ENCODE data around the gene NHSL2.
A peak's percentile ranks its signal among the peaks of the same experiment; 100 is the strongest.
"Not testable (repeated sequence)": the region's sequence is repeated elsewhere in the genome, so short reads cannot be mapped to it uniquely, and the experiment has no call there.

NHSL2 gene

DNA sequence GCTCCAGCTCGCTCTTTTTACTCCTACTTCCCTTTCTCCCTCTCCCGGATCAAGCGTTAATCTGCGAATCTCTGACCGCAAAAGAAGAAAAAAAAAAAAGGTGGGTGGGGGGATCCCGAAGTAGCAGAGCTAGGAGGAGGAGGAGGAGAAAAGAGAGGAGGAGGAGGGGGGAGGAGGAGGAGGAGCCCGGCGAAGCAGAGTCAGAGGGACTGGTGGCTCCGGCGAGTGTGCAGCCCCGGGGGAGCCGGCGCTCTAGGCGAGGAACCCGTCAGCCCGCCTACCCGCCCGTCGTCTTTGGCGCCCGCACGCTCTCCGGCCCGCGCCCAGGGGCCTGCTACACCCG lies at the start of gene NHSL2:
NHSL2 (plus strand) TSS at position 203 of the 343 bp plus-strand sequence.
- DNase-seq = no peak

- DNase-seq = no peak
These were observed 43.0 kb upstream of the NHSL2 start for GRCh38 chrX:71867680-71868079.

DNA sequence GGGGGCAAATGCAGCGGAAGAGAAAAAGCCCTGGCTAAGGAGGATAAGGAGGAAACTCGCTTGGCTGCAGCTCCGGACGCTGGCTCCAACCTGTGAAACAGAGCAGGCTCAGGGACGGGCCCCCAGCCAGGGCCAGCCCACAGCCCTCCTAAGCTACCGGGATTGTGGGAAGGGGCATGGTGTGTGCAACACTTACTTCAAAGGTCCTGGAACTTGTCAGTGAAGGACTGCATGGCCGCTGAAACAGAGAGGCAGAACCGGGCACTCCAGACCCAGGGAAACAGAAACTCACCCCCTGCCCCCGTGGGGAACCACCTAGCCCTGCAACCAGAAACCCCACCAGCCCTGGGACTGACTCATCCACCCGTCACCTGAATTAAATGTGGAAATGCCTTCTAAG lies 41.1 kb upstream of the NHSL2 start:
- not testable (repeated sequence) for DNase-seq

DNA sequence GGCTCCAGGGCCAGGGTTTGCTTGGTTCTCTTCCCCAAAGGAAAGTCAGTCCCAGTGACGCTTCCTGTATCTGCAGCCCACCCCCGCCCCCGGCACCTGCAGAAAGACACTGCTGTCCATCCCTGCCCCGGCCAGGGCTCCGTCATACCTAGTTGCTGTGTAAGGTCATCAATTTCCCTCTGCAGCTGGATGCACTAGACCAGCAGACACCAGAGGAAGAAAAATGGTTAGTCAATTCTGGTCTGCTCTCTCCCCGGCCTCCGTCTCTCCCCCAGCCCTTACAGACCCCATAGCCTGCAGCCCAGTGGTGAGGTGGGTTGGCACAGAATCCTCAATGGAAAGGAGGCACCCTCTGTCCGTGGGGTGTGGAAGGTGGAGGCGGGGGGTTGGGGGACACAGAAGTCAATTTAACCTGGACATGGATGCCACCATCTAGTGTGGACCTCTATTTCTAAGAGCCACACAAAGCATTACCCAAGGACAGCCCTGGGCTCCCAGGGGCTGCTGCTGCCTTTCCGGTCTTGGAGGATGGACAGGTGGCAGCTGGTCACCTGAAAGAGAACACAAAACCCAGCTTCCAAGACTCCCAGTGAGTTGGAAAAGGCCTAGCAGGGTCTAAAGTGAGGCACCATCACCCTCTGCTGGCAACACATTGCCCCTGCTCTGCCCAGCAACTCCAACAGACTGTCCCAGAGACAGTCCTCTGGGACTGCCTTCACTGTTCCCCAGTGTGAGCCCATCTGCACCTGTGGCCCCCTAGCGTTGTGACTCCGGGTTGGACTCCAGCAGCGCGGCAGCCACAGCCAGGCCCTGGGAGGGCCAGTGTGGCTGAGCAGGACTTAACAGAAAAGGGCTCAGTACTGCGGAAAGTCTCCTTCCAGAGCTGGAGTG lies 40.2 kb upstream of the NHSL2 start:
- DNase-seq = no peak

DNA sequence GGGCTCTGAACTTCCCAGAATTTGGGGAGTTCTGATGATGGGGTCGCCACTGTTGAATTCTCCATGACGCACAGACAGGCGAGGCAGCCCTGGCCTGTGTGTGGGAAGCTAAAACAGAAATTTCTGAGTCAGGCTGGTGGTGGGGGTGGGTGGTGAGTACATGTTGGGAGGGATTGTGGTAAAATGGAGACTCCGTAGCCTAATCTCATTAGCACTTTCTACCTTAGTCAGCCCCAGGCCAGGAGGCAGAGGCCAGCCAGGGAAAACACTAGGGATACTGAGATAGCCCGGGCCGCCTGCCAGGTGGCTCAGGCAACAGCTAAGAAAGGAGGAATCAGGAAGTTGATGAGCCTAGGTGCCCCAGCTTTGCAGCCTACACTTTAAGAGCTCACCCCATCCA lies 39.3 kb upstream of the NHSL2 start:
- no peak for DNase-seq

DNA sequence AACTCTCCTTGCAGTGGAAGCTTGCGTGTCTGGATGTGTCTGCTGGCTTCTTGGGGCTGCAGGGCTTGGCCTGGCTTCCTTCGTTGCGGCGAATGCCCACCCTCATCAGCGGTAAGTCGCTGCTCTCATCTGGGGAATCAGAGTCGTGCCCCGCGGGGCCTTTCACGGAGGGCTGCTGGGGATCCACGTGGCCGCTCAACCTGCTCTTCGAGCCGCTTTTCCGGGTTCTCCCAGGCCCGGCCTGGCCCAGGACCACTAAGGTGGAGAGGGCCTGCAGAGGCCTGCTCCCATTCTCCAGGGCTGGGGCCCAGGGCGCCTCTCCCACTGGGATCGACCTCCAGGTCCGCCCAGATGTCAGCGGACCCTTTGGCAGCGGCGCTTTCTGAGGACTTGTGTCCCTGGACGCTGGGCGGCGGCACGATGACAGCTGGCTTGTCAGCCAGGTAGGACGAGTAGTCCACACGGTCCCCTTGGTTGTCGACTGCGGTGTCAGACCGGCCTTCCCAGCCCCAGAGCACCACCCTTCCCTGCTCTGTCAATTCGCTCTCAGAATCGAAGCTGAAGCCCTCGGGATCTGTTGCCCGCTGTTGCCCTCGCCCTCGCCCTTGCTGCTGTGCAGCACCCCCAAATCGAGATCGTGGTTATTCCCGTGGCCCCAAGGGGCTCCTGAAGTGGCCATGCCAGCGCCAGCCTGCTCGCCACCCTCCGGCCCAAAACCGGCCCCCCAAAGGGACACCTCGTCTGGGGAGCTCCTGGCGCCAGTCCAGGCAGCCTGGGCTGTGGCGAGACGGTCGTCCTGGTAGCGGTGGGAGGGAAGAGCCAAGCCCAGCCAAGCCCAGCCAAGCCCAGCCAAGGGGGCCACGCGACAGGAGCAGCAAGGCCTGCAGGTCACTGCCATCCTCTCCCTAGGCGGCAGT lies 37.8 kb upstream of the NHSL2 start:
- no peak for DNase-seq

DNA sequence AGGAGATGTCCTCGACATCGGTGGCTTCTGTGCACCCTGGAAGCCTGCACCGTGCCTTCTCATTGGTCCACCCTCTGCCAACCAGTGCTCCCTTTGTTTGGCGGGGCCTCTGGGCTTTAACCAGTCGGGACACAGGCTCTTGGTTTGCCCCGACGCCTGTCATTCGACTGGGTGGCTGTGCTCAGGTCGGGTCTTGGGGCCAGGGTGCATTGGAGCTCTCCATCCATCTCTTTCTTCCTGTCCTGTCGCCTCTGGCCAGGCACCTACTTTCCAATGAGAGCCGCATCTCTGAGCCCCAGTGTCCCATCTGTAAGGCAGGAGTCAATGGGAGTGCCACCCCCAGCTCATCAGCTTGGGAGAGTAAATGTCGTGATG lies 37.2 kb upstream of the NHSL2 start:
- DNase-seq = no peak

DNA sequence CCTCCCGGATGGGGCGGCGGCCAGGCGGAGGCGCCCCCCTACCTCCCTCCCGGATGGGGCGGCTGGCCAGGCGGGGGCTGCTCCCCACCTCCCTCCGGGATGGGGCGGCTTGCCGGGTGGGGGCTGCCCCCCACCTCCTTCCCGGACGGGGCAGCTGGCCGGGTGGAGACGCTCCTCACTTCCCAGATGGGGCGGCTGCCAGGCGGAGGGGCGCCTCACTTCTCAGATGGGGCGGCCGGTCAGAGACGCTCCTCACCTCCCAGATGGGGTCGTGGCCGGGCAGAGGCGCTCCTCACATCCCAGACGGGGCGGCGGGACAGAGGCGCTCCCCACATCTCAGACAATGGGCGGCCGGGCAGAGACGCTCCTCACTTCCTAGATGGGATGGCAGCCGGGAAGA lies 33.8 kb upstream of the NHSL2 start:
- not testable (repeated sequence) for DNase-seq

GRCh38 chrX:71885099-71885498 lies 25.5 kb upstream of the NHSL2 start:
- DNase-seq = no peak

GRCh38 chrX:71895607-71896006 lies 15.0 kb upstream of the NHSL2 start:
- no peak for DNase-seq

- no peak for DNase-seq
These were observed 4.5 kb upstream of the NHSL2 start for GRCh38 chrX:71906144-71906543.

DNA sequence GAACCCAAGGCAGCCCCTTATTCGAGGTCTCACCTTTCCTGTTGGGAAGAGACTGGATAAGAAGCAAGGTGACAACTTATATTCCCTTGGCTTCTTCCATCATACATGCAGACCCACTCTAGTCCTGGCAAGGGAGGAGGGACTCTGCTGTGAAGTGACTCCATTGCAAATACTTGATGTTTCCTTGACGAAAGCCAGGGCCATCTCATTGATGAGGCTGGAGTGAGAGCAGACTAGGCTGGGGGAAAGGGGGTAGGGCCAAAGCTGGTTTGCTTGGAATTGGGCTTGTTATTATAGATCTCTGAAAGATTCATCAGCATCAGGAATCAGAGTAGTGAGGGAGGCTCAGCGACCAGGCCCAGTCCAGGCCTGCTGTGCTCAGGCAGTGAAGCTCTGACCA lies 2.3 kb upstream of the NHSL2 start:
- DNase-seq = no peak

GRCh38 chrX:71909956-71910355 lies 689 bp upstream of the NHSL2 start:
- DNase-seq = no peak

GRCh38 chrX:71910986-71911730 lies 513 bp downstream of the NHSL2 start:
- DNase-seq = peak; percentile 1

GRCh38 chrX:71911731-71912050 lies 1.0 kb downstream of the NHSL2 start:
- no peak for DNase-seq

GRCh38 chrX:71912156-71912555 lies 1.5 kb downstream of the NHSL2 start:
- no peak for DNase-seq

DNA sequence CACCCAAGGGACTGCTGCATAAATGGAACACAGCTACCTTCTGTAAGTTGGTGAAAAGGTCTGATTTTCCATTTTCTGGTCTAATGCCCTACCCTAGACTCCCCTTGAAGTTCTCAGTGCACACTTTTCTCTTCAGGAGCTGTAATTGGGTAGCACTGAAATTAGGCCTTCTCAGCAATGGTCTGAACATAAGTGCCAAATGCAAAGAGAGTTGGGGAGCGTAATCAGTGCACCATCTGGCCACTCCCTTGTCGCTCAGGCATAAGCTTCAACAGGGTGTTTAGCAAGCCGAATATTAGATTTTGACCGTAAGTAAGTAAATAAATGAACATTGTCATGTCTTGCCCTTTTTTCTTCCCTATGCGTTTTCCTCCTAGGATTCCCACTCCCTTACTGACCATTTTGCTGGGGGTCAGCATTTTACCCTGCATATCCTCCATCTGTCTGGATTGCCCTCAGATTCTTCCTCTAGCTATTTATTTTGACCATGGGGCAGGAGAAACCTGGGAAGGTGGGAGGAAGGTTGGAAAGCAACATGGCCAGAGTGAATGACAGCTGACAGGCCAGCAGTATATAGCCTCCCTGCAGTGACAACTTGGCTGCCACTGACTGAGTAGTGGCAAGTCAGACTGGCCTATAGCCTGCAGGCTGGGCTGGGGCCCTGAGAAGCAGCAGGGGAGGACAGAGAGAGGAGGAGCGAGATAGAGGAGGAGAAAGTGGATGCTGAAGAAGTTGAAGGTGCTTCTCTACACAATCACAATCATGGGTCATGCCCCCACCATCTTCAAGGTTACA lies 2.7 kb downstream of the NHSL2 start:
- no peak for DNase-seq

GRCh38 chrX:71917621-71918343 lies 7.1 kb downstream of the NHSL2 start:
- DNase-seq = no peak

- no peak for DNase-seq
These were observed 8.8 kb downstream of the NHSL2 start for GRCh38 chrX:71919431-71919830.

DNA sequence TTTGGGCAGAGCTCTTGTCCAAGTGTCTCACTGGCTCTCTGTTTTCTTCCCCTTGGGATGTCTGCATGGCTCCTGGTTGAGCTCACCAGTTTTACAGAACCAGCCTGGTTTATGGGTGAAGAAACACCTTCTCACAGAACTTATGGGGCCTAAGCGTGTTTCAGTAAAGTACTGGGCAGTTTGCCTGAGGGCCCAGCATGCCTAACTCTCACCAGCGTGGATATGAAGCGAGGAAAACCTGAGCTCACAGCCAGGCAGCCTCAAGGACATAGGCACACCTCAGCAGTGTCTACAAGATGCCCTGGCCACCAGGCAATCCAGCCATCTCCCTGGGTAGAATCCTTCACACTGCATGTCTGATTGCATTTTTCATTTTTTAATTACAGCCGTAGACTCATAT lies 9.2 kb downstream of the NHSL2 start:
- DNase-seq = no peak

DNA sequence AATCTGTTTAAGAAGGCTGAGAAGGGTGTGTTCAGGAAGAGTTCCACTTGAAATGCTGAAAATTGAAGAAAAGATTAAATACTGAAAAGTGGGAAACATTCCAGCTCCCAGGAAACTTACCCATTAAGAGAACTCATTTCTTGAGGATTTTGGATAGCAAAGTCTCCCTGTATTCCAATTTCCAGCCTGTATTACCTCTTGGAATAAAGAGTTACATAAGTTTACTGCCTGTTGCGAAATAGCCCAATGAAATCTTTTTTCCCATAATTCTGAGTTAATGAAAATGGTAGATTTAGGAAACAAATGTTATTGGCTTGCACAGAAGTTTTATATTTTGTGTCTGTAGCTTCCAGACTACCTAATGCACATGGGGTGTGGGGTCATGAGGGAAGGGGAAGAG lies 12.0 kb downstream of the NHSL2 start:
- no peak for DNase-seq

- DNase-seq = no peak
These were observed 12.9 kb downstream of the NHSL2 start for GRCh38 chrX:71923516-71923915.
